ENCODE data around the gene NTSR1. TPM values are rescaled to one million over a fixed set of nuclear protein-coding genes. Genes with fewer than 3 reads are reported as not detected.

The NTSR1 gene
- total and polyA plus RNA-seq, 2 of the 13 experiments (the other 11 are each of a cell fraction or from before 2014, with no cell fraction given) = 0.09 to 0.12 TPM

DNA sequence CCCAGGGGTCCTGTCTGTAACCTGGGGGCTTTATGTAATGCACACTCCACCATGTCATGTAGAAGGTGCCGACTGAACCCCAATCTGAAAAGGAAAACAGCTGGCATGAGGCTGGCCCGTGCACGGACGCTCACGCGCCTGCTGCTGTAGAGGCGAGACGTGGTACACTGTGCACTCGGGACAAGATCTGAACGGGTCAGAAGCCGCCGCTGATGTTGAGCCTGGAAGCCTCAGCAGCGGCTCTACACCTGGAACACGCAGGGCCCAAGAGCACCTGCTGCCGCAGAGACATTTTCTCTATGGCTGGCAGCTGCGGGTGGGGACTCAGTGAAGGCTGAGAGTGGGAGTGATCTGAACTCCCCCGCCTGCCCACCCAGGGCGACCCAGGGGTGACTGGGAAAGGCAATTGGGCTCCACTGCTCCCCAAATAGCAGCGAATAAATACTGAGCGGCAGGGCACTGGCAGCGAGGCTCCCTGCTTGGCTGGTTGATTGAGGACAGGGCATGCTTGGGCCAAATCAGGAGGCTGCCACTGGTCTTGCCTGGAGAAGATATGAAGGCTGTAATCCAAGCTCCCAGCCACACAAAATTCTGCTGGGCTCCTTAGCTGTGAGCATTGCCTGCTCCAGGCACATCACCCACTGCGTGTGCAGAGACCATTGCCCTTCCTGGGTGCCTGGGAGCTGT lies 93.5 kb downstream of the NTSR1 start:
- H3K27me3 ChIP-seq (ENCODE audit: control insufficient read depth in 1 of 2, insufficient read depth in 2 of 2, low read length in 2 of 2) = no peaks in the 10 kb centered on the region
- H3K27ac ChIP-seq (ENCODE audit: extremely low read length, insufficient read depth, low read length) = no peak overlapping the region
- H2AFZ ChIP-seq (ENCODE audit: low read length) = no peak overlapping the region
- FAIRE-seq = no peak
- H3K9me3 ChIP-seq (ENCODE audit: low read length) = no peaks in the 10 kb centered on the region
- no TSS peak for BruUV-seq (replicated peaks)
- no peak overlapping the region for H3K9ac ChIP-seq (ENCODE audit: insufficient read depth, low read depth, low read length)
- ATAC-seq = no peak
- intact Hi-C loops (cut with micrococcal nuclease; ENCODE audit: unreplicated experiment) = no loop called here
- peaks cover 24% of the 10 kb centered on the region for H3K79me2 ChIP-seq (ENCODE audit: insufficient read depth, low read length)
- WGBS (ENCODE audit: low lambda C conversion rate) = 90% methylated on average over 22 of the region's 22 CpGs
- DNase-seq (ENCODE audit: low spot score) = no peak
- H3K4me2 ChIP-seq (ENCODE audit: low read depth, low read length) = no peak overlapping the region
- in situ Hi-C loops (cut with HindIII; ENCODE audit: extremely low pct_ligation_motif_present, low pct_unique_long_range_greater_than_20kb) = no loop called here
- CTCF ChIA-PET (ENCODE audit: low intra/inter-chr PET ratio, low total read pairs) = no interaction called here
- POLR2A ChIA-PET = interaction anchor here (6.6 kb wide), 1 partner anchor 8 kb away, joined by 110 read pairs; the partner anchor contains the start of gene MRGBP
- no peak overlapping the region for H3K4me3 ChIP-seq (replicated peaks in 1 of 3; ENCODE audit: insufficient read depth in 1 of 3, low read depth in 2 of 3, low read length in 3 of 3)
- H3K4me1 ChIP-seq (ENCODE audit: insufficient read depth, low read length) = peaks cover 50% of the 10 kb centered on the region
- peaks cover 12% of the 10 kb centered on the region; the same call in 1 of the 2 replicates for H4K20me1 ChIP-seq (ENCODE audit: insufficient read depth, low read length)
- peaks cover 31 to 43% of the 10 kb centered on the region in 2 experiments for H3K36me3 ChIP-seq (replicated peaks in 1 of 2; ENCODE audit: control insufficient read depth in 1 of 2, insufficient read depth in 2 of 2, low read length in 2 of 2)
- TF ChIP-seq, protein P1, sequence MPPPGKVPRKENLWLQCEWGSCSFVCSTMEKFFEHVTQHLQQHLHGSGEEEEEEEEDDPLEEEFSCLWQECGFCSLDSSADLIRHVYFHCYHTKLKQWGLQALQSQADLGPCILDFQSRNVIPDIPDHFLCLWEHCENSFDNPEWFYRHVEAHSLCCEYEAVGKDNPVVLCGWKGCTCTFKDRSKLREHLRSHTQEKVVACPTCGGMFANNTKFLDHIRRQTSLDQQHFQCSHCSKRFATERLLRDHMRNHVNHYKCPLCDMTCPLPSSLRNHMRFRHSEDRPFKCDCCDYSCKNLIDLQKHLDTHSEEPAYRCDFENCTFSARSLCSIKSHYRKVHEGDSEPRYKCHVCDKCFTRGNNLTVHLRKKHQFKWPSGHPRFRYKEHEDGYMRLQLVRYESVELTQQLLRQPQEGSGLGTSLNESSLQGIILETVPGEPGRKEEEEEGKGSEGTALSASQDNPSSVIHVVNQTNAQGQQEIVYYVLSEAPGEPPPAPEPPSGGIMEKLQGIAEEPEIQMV (CRISPR knock-in tag; IDR thresholded peaks at IDR 0.05; ENCODE audit: low read depth) = no peak
- TF ChIP-seq ZNF576 (CRISPR knock-in tag; IDR thresholded peaks at IDR 0.05) (no peak), ZBTB38 (CRISPR knock-in tag; IDR thresholded peaks at IDR 0.05) (peak; percentile 4; the same call in 1 of the 2 replicates), IKZF4 (CRISPR knock-in tag; IDR thresholded peaks at IDR 0.05; ENCODE audit: borderline replicate concordance, low read depth, not compliant biosample characterization) (no peak), KLF13 (CRISPR knock-in tag; IDR thresholded peaks at IDR 0.05) (no peak), HNRNPH1 (optimal IDR thresholded peaks at IDR 0.05; ENCODE audit: low read depth, low read length) (peak; percentile 34), NFKB2 (CRISPR knock-in tag; IDR thresholded peaks at IDR 0.05; ENCODE audit: borderline replicate concordance) (no peak), ZNF567 (CRISPR knock-in tag; IDR thresholded peaks at IDR 0.05; ENCODE audit: borderline replicate concordance) (no peak), POLR2G (IDR thresholded peaks at IDR 0.05; ENCODE audit: low read depth, low read length) (peak; percentile 35; the same call in 1 of the 2 replicates), ZNF296 (CRISPR knock-in tag; conservative IDR thresholded peaks at IDR 0.05) (0 out of 2 replicates have a peak, but pooled peaks have one; percentile 39), AGO1 (IDR thresholded peaks at IDR 0.05; ENCODE audit: low read depth, low read length, poor library complexity, severe bottlenecking) (peak; percentile 62), DNMT3B (CRISPR knock-in tag; conservative IDR thresholded peaks at IDR 0.05) (no peak)
- TF ChIP-seq, protein P2, sequence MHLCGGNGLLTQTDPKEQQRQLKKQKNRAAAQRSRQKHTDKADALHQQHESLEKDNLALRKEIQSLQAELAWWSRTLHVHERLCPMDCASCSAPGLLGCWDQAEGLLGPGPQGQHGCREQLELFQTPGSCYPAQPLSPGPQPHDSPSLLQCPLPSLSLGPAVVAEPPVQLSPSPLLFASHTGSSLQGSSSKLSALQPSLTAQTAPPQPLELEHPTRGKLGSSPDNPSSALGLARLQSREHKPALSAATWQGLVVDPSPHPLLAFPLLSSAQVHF (CRISPR knock-in tag; IDR thresholded peaks at IDR 0.05) = no peak
- TF ChIP-seq, protein P3, sequence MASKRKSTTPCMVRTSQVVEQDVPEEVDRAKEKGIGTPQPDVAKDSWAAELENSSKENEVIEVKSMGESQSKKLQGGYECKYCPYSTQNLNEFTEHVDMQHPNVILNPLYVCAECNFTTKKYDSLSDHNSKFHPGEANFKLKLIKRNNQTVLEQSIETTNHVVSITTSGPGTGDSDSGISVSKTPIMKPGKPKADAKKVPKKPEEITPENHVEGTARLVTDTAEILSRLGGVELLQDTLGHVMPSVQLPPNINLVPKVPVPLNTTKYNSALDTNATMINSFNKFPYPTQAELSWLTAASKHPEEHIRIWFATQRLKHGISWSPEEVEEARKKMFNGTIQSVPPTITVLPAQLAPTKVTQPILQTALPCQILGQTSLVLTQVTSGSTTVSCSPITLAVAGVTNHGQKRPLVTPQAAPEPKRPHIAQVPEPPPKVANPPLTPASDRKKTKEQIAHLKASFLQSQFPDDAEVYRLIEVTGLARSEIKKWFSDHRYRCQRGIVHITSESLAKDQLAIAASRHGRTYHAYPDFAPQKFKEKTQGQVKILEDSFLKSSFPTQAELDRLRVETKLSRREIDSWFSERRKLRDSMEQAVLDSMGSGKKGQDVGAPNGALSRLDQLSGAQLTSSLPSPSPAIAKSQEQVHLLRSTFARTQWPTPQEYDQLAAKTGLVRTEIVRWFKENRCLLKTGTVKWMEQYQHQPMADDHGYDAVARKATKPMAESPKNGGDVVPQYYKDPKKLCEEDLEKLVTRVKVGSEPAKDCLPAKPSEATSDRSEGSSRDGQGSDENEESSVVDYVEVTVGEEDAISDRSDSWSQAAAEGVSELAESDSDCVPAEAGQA (IDR thresholded peaks at IDR 0.05; ENCODE audit: low read depth) = no peak
- TF ChIP-seq, protein P3 (CRISPR knock-in tag; IDR thresholded peaks at IDR 0.05; ENCODE audit: borderline replicate concordance) = no peak
